ENCODE data around the gene FBP1.

The FBP1 gene

DNA sequence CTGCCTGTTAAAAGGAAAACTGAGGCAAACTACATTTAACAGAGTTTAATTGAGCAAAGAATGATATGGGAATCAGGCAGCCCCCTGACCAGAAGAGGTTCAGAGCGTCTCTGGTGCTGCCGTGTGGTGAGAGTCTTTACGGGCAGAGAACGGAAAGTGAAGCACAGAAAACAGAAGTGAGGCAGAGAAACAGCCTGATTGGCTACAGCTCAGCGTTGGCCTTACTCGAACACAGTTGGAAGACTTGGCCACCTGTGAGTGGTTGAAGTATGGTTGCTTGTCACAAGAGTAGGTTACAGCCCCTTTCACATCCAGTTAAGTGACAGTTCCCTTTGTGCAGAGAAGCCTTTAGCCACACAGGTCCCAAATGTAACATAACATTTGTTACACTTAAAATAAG lies 16.9 kb upstream of the FBP1 start:
- no peak for DNase-seq (ENCODE audit: low read depth in 2 of 2)

DNA sequence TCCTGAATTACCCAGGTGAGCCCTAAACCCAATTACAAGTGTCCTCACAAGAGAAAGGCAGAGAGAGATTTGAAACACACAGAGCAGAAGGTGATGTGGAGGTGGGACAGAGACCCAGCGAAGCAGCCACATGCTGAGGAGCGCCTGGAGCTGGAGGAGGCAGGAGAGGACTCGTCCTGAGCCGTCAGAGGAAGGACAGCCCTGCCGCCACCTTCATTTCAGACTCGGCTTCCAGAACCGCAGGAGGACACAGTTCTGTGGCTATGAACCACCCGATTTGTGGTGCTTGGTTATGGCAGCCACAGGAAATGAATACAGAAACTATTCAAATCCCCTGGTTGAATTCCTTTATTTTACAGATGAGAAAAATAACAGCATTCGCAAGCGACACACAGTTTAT lies 16.4 kb upstream of the FBP1 start:
- DNase-seq (ENCODE audit: low read depth in 2 of 2): no peak

DNA sequence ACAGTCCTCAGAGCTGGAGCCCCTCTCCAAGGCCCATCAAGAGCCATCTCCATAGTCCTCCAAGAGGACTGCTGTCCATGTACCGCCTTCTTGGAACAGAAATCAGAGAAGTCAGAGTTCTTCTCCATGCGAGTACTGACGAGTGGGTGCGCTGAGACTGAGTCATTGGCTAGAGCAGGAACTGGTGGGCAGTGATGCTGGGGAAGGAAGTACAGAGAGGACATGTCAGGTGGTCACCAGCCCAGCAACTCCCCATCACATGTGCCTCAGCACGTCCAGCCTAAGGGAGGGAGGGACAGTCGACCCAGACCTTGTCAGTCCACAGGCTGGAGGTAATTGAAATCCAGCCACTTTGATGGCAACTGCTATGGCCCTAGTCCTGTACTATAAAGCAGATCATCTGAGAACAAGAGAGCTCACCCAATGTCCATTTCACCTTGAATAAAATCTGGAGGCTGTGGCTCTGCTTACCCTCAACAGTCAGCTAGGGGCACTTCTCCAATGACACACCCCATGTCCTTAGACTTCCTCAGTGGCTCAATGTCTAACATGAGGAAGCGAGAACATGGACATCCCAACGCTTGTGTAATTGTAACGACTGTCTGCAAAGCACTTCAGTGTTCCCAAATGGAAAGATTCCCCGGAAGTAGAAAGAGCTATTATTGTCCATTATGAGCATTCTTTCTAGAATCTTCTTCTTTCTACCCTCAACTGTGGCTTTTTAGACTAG lies 15.0 kb upstream of the FBP1 start:
- no peak for DNase-seq (ENCODE audit: low read depth in 2 of 2)

DNA sequence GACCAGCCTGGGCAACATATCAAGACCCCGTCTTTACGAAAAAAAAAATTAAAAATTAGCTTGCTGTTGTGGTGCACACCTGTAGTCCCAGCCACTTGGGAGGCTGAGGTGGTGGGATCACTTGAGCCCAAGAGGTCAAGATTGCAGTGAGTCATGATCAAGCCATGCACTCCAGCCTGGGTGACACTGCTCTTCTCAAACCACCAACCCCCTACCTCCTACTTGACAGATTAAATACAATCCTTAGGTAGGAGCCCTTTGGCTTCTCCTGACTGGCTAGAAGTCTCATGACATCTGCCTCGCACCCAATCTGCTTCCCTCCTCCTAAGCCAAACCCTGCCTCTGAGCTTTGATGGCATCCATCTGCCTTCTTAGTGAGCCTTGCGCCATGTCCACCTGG lies 11.6 kb upstream of the FBP1 start:
- DNase-seq (ENCODE audit: low read depth in 2 of 2): no peak

DNA sequence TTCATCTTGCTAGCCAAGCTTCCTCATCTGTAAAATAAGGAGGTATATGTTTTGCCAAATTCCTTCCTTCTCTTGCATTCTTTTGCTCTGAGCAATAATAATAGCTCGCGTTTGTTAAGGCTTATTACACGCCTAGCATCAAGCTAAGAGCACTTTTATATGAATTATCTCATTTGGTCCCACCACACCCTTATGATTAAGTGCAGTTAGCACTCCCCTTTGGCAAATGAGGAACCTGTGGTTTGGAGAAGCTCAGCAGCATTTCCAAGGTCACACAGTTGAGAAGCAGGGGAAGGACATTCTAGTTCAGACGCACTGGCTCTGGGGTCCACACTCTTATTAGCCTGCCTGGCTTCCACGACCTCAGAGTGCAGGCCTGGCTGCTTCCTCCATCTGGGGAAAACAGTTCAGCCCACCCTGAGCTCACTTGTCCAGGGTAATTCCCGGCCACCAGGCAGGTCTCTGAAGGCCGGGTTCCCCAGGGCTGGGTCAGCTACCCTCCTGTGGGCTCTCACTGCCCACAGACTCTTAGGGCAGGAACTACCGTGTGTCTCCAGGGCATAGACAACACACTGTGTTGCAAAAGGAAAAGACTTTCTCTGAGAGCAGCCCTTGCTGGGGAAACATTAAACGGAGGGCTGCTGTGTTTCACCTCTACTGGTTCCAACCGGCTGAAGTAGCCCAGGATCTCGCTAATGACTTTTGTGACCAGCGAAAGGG lies 9.9 kb upstream of the FBP1 start:
- no peak for DNase-seq (ENCODE audit: low read depth in 2 of 2)

DNA sequence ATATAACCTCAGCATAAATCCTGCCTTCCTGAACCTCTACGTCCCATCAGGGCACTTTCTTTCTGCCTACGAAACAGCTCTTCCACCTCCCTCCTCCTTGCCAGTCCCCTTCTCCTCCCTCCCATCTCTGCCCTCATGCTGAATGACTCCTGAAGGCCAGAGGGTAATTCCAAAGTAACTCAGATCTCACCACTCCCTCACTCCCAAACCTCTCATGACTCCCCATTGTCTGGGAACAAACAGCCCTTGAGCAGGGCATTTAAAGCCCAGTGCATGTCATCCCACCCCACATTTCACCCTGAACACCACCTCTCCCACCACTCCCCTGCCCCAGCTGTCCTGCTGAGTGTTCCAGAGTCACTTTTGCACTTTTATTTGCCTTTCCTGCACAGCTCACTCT lies 8.9 kb upstream of the FBP1 start:
- no peak for DNase-seq (ENCODE audit: low read depth in 2 of 2)

DNA sequence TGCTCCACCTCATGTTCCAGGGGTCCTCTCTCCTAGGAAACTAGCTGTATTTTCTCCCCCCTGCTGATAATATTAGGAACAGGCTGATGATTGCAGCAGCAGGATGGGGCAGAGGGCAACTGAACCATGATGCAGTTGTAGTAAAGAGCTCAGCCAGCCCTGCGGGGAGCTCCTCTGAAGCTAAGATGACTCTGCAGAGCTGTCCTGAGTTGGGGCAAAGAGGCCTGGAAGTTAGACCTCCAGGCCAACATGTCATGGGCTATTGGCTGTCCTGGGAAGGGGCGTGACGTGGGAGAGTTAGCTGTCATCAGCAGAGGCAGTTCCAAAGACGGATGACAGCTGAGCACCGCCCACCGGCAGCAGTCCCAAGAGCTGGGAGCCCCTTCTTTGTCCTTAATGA lies 6.6 kb upstream of the FBP1 start:
- no peak for DNase-seq (ENCODE audit: low read depth in 2 of 2)

DNA sequence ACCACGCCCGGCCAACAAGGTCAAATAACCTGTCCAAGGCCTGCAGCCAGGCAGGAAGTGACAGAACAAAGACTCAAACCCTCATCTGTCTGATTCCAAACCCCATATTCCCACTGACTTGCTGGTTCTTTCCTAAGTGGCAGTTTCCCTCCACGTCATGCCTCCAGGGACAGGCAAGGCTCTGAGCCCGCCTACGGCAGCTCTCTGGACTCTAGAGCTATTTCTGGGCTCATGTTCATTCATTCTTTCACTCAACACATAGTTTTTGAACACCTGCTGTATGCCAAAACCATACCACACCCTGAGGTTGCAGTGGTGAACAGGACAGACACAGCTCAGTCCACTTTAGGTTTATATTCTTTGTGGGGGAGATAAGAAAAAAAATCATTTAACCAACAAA lies 5.2 kb upstream of the FBP1 start:
- DNase-seq (ENCODE audit: low read depth in 2 of 2): no peak

DNA sequence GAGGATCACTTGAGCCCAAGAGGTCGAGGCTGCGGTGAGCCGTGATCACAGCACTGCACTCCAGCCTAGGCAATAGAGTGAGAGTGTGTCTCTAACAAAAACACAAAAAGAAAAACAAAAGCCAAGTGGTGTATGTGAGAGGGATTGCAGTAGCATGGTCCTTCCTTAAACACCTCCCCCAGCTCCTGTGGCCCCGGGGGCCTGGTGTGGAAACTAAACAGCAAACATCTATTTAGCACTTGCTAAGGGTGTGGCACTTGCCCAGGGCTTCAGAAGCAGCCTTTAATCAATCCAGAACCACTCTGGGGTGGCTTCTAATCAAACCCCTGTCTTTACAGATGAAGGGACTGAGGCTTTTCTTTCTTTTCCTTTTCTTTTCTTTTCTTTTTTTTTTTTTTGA lies 4.4 kb upstream of the FBP1 start:
- DNase-seq (ENCODE audit: low read depth in 2 of 2): no peak

DNA sequence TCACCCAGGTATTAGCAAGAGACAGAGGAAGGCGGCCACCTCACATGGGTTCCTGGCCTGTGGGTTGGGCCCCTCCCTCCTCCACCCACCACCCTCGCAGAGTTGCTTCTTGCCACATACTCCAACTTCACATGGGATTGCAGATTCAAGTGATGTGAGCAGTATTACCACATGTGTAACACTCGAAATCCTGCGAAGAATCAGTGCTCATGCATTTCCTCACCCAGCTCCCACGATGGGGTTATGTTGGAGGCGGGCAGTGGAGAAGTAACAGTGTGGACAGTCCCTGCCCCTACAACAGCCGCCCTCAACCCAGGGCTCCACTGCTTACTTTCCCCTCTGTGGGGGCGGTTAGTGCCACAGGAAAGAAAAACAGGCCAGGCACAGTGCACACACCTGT lies 3.9 kb upstream of the FBP1 start:
- DNase-seq (ENCODE audit: low read depth in 2 of 2): no peak

DNA sequence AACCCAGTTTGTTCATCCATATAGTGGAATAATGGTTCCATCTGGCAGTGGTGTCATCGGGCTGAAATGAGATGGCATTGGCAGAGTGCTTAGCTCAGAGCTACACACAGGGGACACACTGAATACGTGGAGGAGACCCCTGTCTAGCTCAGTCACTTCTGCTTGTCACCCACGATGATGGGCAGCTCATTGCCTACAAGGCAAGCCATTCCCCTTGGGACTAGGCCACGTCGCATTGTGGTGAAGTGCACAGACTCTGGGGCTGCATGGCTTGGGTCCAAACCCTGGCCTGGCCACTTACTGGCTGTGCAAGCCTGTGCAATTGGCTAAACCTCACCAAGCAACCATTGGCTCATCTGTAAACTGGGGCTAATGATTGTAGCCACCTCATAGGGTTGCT lies 3.2 kb upstream of the FBP1 start:
- DNase-seq (ENCODE audit: low read depth in 2 of 2): no peak

DNA sequence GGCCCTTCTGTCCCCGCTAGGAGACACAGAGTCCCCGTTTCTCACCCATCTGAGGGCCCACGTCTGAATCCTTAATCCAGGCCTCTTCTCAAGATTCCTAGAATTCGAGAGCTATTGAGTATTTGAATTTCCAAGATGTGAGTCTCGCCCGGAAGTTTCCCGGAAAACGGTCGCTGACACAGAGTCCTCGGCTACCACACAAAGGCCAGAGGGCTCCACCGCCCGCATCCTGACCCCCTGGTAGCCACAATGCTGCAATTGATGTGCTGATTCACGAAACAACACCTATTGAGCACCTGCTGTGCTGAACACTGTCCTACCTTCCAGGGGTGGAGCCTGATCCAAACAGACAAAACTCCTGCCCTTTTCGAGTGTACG lies 670 bp upstream of the FBP1 start:
- no peak for DNase-seq (ENCODE audit: low read depth in 2 of 2)

DNA sequence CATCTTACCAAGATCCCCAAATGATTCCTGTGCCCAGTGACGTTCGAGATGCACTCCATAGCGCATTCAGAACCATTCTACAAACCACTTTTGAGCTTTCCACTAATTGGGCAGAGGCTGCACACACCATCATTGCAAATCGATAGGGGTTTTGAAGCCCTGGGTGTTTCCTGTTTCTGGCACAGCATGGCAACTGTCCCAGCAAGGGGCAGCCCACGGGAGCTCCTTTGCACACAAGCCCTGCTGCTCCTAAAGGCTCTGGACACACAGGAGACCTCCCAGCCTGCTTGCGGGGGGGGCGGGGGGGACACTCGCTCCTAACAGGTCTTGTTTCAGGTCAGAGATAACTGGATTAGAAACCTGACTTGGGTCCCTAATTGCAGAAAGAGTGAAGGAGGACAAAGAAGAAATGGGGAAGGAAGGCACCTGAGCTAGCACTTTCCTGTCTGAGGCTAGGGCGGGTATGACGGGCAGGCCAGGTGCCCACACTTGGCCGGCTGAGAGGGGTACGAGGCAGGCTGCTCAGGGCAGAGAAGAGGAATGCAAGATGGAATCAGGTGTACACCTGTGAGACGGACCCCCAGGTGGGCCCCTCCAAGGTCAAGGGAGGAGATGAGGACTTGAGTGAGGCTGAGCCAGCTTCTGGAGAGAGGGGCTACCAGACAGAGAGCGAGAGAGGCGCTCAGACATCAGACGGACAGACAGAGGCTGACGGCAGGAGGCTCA lies 820 bp downstream of the FBP1 start:
- no peak for DNase-seq (ENCODE audit: low read depth in 2 of 2)

DNA sequence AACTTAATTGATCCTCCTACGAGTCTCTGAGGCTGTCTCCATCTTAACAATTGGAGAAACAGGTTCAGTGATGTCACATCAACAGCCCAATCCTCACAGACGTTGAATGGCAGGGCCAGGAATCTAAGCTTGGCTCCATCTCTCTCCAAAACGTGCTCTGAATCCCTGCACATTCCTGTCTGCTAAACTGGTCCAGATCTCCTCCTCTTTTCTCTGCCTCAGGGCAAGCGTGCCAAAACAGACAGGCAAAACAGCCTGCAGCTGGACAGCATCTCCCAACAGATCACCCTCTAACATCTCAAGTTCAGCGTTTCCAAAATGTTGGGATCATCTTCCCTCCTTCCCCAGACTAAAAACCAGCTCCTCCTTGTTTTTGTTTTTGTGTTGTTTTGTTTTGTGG lies 6.6 kb downstream of the FBP1 start:
- no peak for DNase-seq (ENCODE audit: low read depth in 2 of 2)

DNA sequence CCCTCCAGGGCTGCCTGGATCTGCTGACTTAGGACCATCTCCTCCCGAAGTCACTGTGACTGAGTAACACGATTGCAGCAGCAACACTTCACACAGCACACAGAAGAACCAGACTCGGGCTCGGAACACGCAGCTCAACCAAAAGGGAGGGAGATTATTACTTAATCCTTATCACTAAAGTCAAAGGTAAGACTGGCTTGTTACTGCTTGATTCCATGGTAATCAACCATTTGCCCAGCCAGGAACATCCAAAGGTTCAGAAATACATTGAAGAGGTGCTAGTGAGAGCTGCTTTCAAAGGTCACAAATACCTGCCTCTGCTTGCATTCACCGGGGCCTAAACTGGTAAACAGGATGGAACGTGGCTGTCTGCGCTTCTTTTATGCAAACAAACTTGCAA lies 7.7 kb downstream of the FBP1 start:
- no peak for DNase-seq (ENCODE audit: low read depth in 2 of 2)

DNA sequence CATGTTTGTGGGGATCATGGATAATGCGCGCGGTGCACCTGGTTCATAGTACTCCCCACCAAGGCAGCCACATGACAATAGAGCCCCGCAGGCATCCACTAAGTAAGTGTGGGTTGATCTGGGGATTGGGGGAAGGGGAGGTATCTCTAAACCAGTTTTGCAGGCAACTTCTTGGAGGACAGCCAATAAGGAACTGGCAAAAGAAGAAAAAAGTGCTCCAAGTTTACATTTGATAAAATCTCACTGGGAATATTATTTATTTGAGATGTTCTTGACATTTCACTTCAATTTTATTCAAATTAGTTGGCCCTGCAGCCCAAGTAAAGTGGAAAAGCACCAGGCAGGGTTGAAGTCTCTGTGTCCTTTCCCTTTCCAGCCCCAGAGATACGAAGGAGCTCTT lies 8.5 kb downstream of the FBP1 start:
- DNase-seq (ENCODE audit: low read depth in 2 of 2): no peak

DNA sequence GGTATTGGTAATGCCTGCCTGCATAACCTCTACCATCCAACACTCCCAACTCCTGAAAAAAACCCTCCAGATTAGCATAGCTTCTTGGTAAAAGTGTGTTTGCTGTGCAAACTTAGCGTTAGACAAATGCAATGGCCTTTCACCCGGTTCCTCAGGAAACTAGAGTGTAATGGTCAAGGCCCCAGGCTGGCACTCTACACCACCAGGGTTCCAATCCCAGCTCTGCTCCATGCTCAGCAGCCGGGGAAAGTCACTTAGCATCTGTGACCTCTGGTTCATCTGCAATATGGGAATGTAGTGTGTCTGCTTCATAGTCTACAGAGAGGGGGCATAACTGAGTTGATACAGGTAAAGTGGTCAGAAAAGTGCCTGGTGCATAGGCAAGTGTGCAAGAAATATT lies 9.0 kb downstream of the FBP1 start:
- DNase-seq (ENCODE audit: low read depth in 2 of 2): no peak

DNA sequence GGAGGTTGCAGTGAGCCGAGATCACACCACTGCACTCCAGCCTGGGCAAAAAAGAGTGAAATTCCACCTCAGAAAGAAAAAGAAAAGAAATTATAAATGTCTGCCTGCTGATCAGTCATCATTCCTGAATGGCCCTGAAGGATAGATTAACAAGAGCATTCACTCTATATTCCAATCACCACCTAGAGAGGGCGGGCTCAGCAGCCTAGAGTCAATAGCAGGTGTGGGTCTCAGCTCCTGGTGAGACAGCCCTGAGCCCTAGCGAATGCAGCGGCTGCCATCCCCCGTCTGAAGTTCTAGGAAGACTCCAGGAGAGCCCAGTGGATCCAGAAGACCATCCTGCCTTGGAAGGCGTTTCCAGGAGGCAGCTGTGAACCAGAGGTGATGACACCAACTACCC lies 12.0 kb downstream of the FBP1 start:
- DNase-seq (ENCODE audit: low read depth in 2 of 2): no peak

DNA sequence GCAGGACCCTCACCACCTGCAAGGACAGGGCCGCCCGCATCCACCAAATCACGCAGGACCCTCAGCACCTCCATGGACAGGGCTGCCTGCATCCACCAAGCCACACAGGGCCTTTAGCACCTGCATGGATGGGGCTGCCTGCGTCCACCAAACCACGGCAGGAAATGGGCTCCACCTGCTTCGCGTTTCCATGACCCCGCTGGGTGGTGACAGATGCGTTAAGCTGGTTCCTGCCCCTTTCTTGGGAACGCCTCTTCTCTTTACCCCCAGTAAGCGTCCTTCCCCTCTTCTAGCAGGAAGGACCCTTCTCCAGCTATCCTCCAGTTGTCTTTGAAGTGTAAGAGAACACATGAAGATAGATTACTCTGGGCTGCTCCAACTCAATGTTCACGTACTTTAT lies 13.5 kb downstream of the FBP1 start:
- DNase-seq (ENCODE audit: low read depth in 2 of 2): no peak

DNA sequence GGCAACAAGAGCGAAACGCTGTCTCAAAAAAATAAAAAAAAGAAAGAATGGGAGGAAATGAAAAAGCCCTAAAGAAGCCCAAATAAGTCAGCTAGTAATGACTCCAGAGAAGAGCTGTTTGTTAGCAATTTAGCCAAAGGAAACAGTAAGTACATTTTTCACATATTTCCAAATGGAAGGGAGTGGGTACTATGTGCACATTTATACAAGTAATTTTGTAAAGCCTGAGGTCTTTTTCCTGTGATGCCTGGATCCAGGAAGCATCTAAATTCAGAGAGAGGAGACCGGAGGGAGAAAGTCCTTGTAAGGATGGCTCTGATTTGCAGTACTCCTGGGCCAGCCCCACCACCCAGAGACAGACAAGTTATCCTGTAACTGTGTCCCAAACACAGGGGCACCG lies 14.7 kb downstream of the FBP1 start:
- DNase-seq (ENCODE audit: low read depth in 2 of 2): no peak

DNA sequence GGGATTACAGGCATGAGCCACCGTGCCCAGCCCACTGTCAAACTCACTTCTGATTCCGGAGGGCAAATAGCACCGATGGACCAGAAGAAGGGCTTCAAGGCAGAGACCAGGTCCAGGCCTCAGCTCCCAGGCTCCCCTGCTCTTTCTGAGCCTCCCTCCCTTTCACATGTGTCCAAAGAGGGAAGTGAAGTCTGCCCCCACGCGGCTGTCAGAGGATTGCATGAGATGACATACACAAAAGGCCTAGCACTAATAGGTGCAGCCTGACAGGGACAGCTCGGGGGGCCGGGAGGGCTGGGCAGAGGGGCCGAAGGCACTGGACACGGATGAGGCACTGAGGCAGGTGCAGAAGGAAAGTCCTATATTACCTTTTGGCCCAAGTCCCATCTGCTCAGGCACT lies 16.1 kb downstream of the FBP1 start:
- no peak for DNase-seq (ENCODE audit: low read depth in 2 of 2)

DNA sequence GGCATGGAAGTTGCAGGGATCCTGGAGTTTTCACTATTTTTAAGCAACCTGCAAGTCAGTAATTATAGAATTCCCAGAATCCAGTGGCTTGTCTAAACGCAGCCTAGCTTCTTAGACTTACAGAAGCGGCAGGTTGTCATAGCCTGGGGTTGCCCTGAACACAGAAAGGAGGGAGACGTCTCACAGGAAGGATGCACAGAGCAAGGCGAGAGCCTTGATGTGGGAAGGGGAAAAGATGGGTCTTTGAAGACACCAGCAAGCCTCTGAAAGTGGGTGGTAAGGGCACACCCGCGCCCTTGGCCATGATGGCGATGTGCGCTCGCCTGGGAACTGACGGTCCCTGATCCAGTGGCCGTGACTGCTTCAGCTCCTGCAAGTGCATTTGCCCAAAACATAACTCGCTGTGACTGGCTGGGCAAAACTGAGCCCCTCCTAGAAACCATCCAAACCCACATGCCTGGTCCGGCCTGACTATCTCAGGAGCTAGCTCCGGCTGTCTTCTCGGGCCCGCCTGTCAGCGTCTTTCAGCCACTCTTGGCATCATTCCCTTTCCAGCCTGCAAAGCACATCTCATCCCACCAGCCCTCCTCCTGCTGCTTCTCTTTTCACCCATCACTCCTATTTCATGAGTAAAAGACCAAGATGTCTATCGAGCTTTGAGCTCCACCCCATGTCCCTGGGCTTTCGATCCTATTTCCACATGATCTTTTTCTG lies 17.1 kb downstream of the FBP1 start:
- no peak for DNase-seq (ENCODE audit: low read depth in 2 of 2)

DNA sequence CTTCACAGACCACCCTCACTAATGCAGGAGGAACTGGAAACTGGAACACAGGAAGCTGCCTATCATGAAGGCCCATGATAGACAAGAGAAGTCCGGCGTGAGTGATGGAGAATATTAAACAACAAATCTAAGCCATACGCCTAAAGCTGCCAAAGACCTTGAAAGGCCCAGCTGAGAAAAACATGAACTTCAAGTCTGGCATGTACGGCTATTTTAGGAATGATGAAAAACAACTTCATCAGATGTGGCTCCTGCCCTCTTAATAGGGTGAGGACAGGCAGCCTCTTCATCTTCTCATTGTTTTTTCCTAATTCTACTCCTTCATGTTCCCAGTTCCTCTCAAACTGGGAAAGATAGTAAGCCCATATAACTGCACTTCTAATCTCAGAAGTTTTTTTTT lies 20.3 kb downstream of the FBP1 start:
- no peak for DNase-seq (ENCODE audit: low read depth in 2 of 2)
